NCI-H345 treated with DMSO at 0.1 percent for 48 hours (cell line): ENCODE data around the gene DSEL.

Experiments used
- DNase-seq: peaks from one replicate; lab custom pipeline; 2025; ENCODE audit not compliant: unreplicated experiment; lab: John Stamatoyannopoulos, UW

DSEL gene

GRCh38 chr18:67504739-67505138, 11.8 kb downstream of the DSEL start:
- no peak for DNase-seq

GRCh38 chr18:67500522-67501205, 15.9 kb downstream of the DSEL start:
- DNase-seq: no peak

GRCh38 chr18:67496469-67496868, 20.1 kb downstream of the DSEL start:
- no peak for DNase-seq

GRCh38 chr18:67486534-67486933, 30.0 kb downstream of the DSEL start:
- DNase-seq: no peak

- no peak for DNase-seq
Observed at GRCh38 chr18:67485655-67486054, 30.9 kb downstream of the DSEL start.

- no peak for DNase-seq
Observed at GRCh38 chr18:67484458-67484857, 32.1 kb downstream of the DSEL start.

GRCh38 chr18:67483952-67484351, 32.6 kb downstream of the DSEL start:
- no peak for DNase-seq

- DNase-seq: no peak
Observed at GRCh38 chr18:67483237-67483636, 33.3 kb downstream of the DSEL start.

GRCh38 chr18:67478249-67478648, 38.3 kb downstream of the DSEL start:
- no peak for DNase-seq

GRCh38 chr18:67477522-67477921, 39.0 kb downstream of the DSEL start:
- no peak for DNase-seq

GRCh38 chr18:67476585-67476984, 39.9 kb downstream of the DSEL start:
- DNase-seq: no peak

- no peak for DNase-seq
Observed at GRCh38 chr18:67475673-67476072, 40.8 kb downstream of the DSEL start.

GRCh38 chr18:67468038-67468437, 48.5 kb downstream of the DSEL start:
- no peak for DNase-seq

- no peak for DNase-seq
Observed at GRCh38 chr18:67467188-67467587, 49.3 kb downstream of the DSEL start.

GRCh38 chr18:67464499-67464898, 52.0 kb downstream of the DSEL start:
- DNase-seq: no peak

- DNase-seq: no peak
Observed at GRCh38 chr18:67463829-67464228, 52.7 kb downstream of the DSEL start.

GRCh38 chr18:67456711-67457110, 59.8 kb downstream of the DSEL start:
- DNase-seq: no peak
